Retinal pigment epithelial cell (primary cell): Measurements from ENCODE around the gene MGAT5.

ENCODE experiments used
- DNase-seq: peaks from one replicate; pipeline ENCODE4 v3.0.0-alpha.2; 2010; ENCODE audit warnings: low read depth
- H3K4me3 ChIP-seq: 2 replicates; pipeline ENCODE4 v1.5.1; 2011; ENCODE audit warnings: mild to moderate bottlenecking, low read length, control low read depth, moderate library complexity
- CTCF ChIP-seq: conservative IDR thresholded peaks from 2 replicates; pipeline ENCODE4 v1.5.1; 2011; ENCODE audit warnings: low read depth, low read length, control low read depth, inconsistent platforms

The MGAT5 gene

GRCh38 chr2:134491022-134491421 lies 237.2 kb downstream of the MGAT5 start:
- H3K4me3 ChIP-seq = no peak overlapping the region
- TF ChIP-seq CTCF = no peak
- DNase-seq = no peak

- peak; percentile 18 for DNase-seq
- TF ChIP-seq CTCF = peak; percentile 40
- H3K4me3 ChIP-seq = no peak overlapping the region
These were observed 238.0 kb downstream of the MGAT5 start for GRCh38 chr2:134491771-134492441.

DNA sequence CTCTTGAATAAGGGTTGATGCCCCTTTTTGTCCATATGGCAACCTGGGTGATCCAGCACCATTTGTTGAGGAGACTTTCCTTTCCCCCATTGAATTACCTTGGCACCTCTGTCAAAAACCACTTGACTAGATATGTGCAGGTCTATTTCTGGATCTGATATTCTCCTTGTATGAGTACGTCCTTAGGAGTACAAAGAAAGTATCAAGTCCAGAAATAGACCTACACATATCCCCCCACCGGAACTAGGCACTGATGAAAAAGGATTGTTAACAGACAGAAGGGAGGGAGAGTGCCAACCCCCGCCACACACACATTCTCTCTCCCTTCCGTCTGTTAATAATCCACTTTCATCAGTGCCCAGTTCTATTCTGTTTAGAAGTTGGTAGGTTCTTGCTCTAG lies 239.9 kb downstream of the MGAT5 start:
- no peak for TF ChIP-seq CTCF
- no peak for DNase-seq
- H3K4me3 ChIP-seq = no peak overlapping the region

- no peak for DNase-seq
- no peak overlapping the region for H3K4me3 ChIP-seq
- TF ChIP-seq CTCF = no peak
These were observed 244.8 kb downstream of the MGAT5 start for GRCh38 chr2:134498654-134499053.

GRCh38 chr2:134499307-134499926 lies 245.5 kb downstream of the MGAT5 start:
- DNase-seq = no peak
- no peak overlapping the region for H3K4me3 ChIP-seq
- TF ChIP-seq CTCF = no peak

DNA sequence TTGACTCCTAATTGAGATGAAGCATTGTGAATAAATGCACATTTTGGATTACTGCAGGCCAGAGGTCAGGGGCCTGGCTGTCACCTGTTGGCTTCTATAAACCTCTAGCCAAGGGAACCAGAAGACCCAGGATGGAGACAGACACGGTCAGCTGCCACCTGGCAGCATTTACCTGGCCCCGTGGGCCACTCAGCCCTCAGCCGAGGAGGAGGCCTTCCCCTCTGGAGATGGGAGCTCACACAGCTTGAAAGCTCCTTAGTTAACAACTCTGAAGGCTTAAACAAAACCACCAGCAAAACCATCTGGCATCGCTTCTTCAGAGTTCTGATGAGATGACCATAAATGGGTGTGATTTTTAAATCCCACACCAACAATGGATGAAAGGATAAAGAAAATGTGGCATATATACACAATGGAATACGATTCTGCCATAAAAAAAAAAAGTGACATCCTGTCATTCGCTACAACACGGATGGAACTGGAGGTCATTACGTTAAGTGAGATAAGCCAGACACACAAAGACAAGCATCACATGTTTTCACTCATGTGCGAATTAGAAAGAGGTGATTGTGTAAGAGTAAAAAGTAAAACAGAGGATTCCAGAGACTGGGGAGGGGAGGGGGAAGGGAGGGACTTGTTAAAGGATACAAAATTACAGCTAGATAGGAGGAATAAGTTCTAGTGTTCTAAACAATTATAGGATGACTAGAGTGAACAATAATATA lies 246.5 kb downstream of the MGAT5 start:
- no peak for TF ChIP-seq CTCF
- DNase-seq = no peak
- H3K4me3 ChIP-seq = no peak overlapping the region
